SJCRH30 (cell line): Measurements from ENCODE around the gene MIEF2. TPM values are rescaled to one million over a fixed set of nuclear protein-coding genes. Genes with fewer than 3 reads are reported as not detected.
"Not testable (repeated sequence)": the region's sequence is repeated elsewhere in the genome, so short reads cannot be mapped to it uniquely, and the experiment has no call there.

Source experiments
- DNase-seq, 2 experiments: peaks; one replicate each; pipeline ENCODE4 v3.0.0-alpha.2; 2015 to 2020
- H3K27ac ChIP-seq: fragments of 250-450 bp; sonication (Bioruptor Pico); 2 replicates; pipeline ENCODE4 v1.5.1; 2020; ENCODE audit warnings: mild to moderate bottlenecking, moderate library complexity
- H3K27me3 ChIP-seq: fragments of 250-450 bp; sonication (Bioruptor Pico); 2 replicates; pipeline ENCODE4 v1.5.1; 2020; ENCODE audit warnings: mild to moderate bottlenecking, moderate library complexity
- H3K36me3 ChIP-seq: fragments of 250-450 bp; sonication (Bioruptor Pico); 2 replicates; pipeline ENCODE4 v1.5.1; 2020; ENCODE audit warnings: mild to moderate bottlenecking, moderate library complexity
- H3K4me1 ChIP-seq: fragments of 250-450 bp; sonication (Bioruptor Pico); 2 replicates; pipeline ENCODE4 v1.5.1; 2020; ENCODE audit warnings: mild to moderate bottlenecking, moderate library complexity
- H3K4me3 ChIP-seq: fragments of 250-450 bp; sonication (Bioruptor Pico); 2 replicates; pipeline ENCODE4 v1.5.1; 2020; ENCODE audit warnings: mild to moderate bottlenecking, moderate library complexity
- H3K9me3 ChIP-seq: fragments of 250-450 bp; sonication (Bioruptor Pico); replicated peaks from 2 replicates; pipeline ENCODE4 v1.5.1; 2020; ENCODE audit warnings: mild to moderate bottlenecking, moderate library complexity
- total RNA-seq: library from RNA; depleted of rRNA; stranded (reverse); fragments of >200 nt; shearing (Covaris generic); gene quantifications from 2 replicates; pipeline ENCODE4 v1.2.3, GENCODE V29; 2014

Gene MIEF2
- total RNA-seq, 1 experiment from 2014 or later = 17.5 TPM

DNA sequence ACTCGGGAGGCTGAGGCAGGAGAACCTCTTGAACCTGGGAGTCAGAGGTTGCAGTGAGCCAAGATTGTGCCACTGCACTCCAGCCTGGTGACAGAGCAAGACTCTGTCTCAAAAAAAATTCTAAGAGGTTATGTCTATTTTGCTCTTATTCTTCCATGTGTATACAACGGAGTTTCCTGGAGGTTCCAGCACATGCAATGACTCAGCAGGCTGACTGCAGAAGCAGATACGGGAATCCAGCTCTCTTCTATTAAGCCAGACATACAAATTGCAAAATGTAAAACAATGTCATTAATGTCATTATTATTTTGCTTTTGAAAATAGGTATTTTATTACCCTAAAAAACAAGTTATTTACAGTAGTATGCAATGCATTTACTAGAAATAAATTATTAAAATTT lies 18.4 kb downstream of the MIEF2 start:
- Histone ChIP-seq H3K4me3 (no peak overlapping the region), H3K9me3 (no peaks in the 10 kb centered on the region), H3K27ac (no peak overlapping the region), H3K4me1 (no peaks in the 10 kb centered on the region), H3K36me3 (peaks cover 96% of the 10 kb centered on the region), H3K27me3 (no peaks in the 10 kb centered on the region)
- no peak for DNase-seq

DNA sequence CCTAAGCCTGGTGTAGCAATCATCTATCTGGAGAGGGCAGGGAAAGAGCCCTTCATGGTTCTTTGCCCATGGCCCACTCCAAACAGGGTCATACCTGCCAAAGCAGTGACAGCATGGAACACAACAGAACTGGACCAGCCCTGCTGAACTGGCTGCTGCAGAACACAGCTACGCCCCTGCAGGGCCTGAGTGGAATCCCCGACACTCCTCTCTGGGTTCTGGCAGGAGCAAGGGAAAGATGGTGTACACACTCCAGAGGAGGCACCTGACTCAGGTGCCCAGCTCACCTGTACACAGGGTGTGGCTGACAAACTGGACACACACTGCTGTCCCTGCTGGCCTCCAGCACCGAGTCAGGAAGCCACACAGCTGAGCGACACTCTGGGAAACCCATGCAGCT lies 19.8 kb downstream of the MIEF2 start:
- DNase-seq = no peak
- no peaks in the 10 kb centered on the region for H3K27me3 ChIP-seq
- H3K4me1 ChIP-seq = no peaks in the 10 kb centered on the region
- H3K27ac ChIP-seq = no peak overlapping the region
- no peak overlapping the region for H3K4me3 ChIP-seq
- no peaks in the 10 kb centered on the region for H3K9me3 ChIP-seq
- peaks cover 98% of the 10 kb centered on the region for H3K36me3 ChIP-seq

DNA sequence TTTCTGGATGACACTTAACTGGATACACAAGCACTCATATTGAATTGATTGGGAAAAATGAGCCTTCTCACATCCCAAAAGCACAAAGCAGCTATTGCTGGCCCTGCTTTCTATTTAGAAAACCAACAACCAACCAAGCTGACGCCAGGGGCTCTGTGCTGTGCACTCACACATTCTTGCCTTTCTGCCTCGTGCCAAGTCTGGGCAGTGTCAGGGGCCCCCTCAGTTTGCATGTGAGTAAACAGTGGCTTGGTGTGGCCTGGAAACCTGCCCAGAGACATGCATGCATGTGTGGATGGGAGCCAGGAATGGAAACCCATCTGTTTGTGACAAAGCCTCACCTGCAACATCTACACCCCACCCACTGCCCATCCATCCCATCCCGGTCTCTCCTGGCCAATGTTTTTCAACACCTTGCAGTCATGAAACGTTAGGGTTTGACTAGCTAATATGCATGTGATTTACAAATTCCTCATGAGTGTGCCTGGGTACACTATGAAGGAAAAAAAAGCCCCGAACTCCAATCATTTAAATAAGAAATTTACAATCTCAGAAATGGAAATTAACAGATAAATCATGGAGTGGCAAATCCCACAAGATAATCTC lies 20.4 kb downstream of the MIEF2 start:
- no peak for DNase-seq
- Histone ChIP-seq H3K36me3 (peaks cover 100% of the 10 kb centered on the region), H3K4me3 (no peak overlapping the region), H3K27me3 (no peaks in the 10 kb centered on the region), H3K27ac (no peak overlapping the region), H3K9me3 (no peaks in the 10 kb centered on the region), H3K4me1 (no peaks in the 10 kb centered on the region)

DNA sequence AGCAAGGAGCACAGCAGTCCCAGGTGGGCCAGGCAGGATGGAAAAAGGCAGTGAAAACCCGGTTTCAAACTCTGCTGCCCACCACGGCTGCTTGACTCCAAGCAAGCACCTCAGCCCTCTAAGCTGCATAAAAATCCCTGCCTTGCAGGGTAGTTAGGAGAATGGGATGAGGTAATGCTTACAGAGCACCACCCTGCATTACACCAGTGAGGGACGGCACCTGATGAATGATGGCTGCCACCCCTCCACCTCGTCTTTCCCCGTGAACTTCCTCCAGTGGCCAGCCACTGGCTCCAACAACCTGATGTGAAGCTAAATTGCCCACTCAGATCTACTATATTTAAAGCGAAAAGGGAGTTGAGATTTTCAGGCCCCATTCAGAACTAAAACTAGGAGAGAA lies 21.3 kb downstream of the MIEF2 start:
- Histone ChIP-seq H3K27me3 (no peaks in the 10 kb centered on the region), H3K27ac (no peak overlapping the region), H3K4me1 (no peaks in the 10 kb centered on the region), H3K4me3 (no peak overlapping the region), H3K9me3 (no peaks in the 10 kb centered on the region), H3K36me3 (peaks cover 100% of the 10 kb centered on the region)
- DNase-seq = no peak

DNA sequence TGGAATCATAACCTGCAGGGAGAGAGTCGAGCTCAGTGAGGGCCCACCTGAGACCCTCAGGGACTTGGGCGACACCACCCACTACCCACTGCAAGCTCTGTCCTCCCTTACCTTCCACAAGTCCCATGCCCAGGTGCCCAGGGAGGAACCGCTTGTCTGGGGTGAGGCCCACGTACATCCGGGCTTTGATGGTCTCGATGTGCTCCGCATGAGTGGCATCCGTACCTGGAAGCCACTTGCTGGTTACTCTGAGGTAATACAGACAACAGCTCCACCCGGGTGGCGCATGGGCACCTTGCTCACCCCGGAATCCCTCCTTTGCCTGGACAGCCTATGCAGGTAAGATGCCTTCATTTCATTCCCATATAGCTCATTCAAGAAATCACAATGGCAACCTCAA lies 24.8 kb downstream of the MIEF2 start:
- no peaks in the 10 kb centered on the region for H3K9me3 ChIP-seq
- no peak overlapping the region for H3K4me3 ChIP-seq
- peaks cover 99% of the 10 kb centered on the region for H3K36me3 ChIP-seq
- no peak overlapping the region for H3K27ac ChIP-seq
- no peaks in the 10 kb centered on the region for H3K27me3 ChIP-seq
- no peaks in the 10 kb centered on the region for H3K4me1 ChIP-seq
- no peak for DNase-seq

DNA sequence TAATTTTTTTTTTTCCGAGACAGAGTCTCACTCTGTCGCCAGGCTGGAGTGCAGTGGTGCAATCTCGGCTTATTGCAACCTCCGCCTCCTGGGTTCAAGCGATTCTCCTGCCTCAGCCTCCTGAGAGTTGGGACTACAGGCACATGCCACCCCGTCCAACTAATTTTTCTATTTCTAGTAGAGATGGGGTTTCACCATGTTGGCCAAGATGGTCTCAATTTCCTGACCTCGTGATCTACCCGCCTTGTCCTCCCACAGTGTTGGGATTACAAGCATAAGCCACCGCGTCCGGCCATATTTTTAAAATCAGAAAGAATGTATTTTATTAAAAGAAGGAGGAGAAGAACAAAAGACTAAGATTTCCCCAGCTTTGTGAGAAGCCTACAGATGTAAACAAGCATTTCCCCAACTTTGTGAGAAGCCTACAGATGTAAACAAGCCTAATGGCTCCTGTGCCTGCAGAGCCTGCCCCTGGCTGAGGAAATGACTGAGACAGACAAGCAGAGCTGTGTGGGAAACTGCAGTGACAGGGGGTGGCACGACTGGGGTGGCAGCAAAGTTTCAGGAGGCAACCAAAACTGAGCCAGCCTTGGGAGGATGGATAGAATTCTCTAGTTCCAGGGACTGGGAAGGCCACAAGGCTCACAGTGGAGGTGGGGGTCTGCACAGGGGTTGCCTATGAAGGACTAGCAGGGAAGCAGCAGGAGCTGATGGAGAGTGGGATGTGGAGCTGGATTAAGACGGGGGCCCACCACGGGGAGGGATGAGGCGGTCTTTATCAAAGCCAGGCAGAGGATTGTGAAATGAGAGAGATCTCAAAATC lies 31.5 kb downstream of the MIEF2 start:
- DNase-seq = no peak
- Histone ChIP-seq H3K4me3 (no peak overlapping the region), H3K27me3 (no peaks in the 10 kb centered on the region), H3K4me1 (no peaks in the 10 kb centered on the region), H3K27ac (no peak overlapping the region), H3K36me3 (peaks cover 97% of the 10 kb centered on the region), H3K9me3 (no peaks in the 10 kb centered on the region)

DNA sequence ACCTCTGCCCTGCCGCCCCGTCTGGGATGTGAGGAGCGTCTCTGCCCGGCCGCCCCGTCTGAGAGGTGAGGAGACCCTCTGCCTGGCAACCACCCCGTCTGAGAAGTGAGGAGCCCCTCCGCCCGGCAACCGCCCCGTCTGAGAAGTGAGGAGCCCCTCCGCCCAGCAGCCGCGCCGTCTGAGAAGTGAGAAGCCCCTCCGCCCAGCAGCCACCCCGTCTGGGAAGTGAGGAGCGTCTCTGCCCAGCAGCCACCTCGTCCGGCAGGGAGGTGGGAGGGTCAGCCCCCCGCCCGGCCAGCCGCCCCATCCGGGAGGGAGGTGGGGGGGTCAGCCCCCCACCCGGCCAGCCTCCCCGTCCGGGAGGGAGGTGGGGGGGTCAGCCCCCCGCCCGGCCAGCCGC lies 37.6 kb downstream of the MIEF2 start:
- H3K36me3 ChIP-seq = peaks cover 90% of the 10 kb centered on the region
- not testable (repeated sequence) for DNase-seq, H3K27me3 ChIP-seq, H3K9me3 ChIP-seq, H3K4me3 ChIP-seq, H3K4me1 ChIP-seq, H3K27ac ChIP-seq

DNA sequence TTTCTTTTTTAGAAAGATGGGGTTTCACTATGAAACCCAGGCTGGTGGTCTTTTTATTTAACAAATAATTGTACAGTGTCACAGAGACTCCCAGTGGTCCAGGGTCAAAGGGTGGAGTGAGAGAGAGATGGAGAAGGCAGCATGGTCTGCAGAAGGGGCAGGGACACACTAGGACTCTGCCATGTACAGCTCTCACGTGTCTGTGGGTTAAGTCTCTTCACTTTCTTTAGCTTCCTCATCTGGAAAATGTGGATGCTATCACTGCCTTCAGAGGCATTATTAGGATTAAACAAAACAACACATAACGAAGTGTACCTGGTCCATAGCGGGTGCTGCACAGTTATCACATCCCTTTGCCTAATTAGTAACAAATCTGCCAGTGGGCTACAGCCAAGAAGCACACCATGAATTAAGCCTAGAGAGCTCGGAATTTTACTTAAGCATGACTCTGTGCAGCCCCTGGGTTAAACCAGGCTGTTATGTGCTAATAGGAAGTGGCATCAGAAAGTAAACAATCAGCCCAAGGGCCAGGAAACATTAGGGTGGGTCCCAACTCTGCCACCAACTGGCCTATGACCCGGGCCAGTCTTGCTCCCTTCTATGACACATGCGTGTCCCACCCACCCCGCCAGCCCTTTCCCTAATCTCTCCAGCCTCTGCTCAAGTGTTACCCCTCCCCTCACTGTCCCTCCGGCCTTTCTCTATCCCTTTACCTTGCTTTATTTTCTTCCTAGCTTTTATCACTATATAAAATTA lies 40.4 kb downstream of the MIEF2 start:
- H3K4me3 ChIP-seq = no peak overlapping the region
- no peak overlapping the region for H3K27ac ChIP-seq
- no peaks in the 10 kb centered on the region for H3K4me1 ChIP-seq
- no peak for DNase-seq
- no peaks in the 10 kb centered on the region for H3K27me3 ChIP-seq
- no peaks in the 10 kb centered on the region for H3K9me3 ChIP-seq
- peaks cover 91% of the 10 kb centered on the region for H3K36me3 ChIP-seq

DNA sequence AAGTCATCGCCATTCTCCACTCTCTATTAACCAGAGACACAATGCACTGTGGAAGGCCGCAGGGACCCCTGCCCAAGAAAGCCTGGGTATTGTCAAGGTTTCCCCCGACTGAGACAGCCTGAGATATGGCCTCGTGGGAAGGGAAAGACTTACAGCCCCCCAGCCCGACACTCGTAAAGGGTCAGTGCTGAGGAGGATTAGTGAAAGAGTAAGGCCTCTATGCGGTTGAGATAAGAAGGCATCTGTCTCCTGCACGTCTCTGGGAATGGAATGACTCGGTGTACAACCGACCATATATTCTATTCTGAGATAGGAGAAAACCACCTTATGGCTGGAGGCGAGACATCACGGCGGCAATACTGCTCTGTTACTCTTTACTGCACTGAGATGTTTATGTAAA lies 42.7 kb downstream of the MIEF2 start:
- not testable (repeated sequence) for H3K4me1 ChIP-seq, H3K9me3 ChIP-seq, H3K27me3 ChIP-seq, H3K4me3 ChIP-seq, DNase-seq, H3K27ac ChIP-seq
- H3K36me3 ChIP-seq = peaks cover 97% of the 10 kb centered on the region

DNA sequence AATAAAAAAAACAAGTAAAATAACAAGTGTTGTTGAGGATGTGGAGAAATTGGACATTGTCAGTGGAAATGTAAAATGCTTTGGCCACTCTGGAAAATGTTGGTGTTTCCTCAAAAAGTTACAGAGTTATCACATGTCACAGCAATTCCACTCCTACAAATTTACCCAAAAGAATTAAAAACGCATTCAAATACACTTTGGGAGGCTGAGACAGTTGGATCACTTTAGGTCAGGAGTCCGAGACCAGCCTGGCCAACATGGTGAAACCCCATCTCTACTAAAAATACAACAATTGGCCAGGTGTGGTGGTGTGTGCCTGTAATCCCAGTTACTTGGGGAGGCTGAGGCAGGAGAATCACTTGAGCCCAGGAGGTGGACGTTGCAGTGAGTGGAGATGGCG lies 48.7 kb downstream of the MIEF2 start:
- no peaks in the 10 kb centered on the region for H3K9me3 ChIP-seq
- peaks cover 4% of the 10 kb centered on the region; the same call in 1 of the 2 replicates for H3K4me1 ChIP-seq
- no peak for DNase-seq
- no peak overlapping the region for H3K27ac ChIP-seq
- H3K36me3 ChIP-seq = peaks cover 86% of the 10 kb centered on the region
- H3K4me3 ChIP-seq = no peak overlapping the region
- no peaks in the 10 kb centered on the region for H3K27me3 ChIP-seq

DNA sequence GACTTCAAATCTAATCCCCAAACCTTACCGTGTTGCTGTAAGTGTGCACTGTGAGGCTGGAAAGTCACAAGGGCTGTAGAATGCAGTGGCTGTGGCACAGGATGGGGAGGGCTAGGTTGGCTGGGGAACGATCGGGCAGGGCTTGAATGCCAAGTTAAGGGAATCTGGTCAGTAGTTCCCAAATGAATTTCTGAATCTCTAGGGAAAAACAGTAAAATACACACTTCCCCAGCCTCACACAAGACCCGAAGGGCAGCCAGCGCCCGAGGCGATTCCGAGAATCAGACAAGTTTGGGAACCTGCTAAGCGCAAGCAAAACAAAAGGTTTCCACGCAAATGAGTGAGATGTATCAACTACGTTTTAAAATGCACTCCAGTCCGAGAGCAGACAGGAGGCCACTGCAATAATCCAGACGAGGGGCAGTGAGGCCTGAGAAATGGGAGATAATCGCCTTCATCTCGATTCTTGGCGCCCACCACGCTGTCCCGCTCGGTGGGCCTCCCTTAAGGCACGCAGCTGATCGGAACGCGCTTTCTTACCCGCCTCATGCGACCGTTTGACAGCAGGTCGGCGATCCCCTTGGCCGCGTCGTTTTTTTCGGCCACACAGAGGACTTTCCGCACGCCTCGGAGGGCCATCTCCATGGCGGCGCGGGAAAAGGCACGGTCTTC lies 53.7 kb downstream of the MIEF2 start:
- DNase-seq = peak; percentile 36 to 64
- H3K4me1 ChIP-seq = peaks cover 8% of the 10 kb centered on the region
- peak overlapping the region; percentile 85 for H3K4me3 ChIP-seq
- peaks cover 37% of the 10 kb centered on the region for H3K36me3 ChIP-seq
- peak overlapping the region; percentile 66 for H3K27ac ChIP-seq
- no peaks in the 10 kb centered on the region for H3K9me3 ChIP-seq
- H3K27me3 ChIP-seq = no peaks in the 10 kb centered on the region

DNA sequence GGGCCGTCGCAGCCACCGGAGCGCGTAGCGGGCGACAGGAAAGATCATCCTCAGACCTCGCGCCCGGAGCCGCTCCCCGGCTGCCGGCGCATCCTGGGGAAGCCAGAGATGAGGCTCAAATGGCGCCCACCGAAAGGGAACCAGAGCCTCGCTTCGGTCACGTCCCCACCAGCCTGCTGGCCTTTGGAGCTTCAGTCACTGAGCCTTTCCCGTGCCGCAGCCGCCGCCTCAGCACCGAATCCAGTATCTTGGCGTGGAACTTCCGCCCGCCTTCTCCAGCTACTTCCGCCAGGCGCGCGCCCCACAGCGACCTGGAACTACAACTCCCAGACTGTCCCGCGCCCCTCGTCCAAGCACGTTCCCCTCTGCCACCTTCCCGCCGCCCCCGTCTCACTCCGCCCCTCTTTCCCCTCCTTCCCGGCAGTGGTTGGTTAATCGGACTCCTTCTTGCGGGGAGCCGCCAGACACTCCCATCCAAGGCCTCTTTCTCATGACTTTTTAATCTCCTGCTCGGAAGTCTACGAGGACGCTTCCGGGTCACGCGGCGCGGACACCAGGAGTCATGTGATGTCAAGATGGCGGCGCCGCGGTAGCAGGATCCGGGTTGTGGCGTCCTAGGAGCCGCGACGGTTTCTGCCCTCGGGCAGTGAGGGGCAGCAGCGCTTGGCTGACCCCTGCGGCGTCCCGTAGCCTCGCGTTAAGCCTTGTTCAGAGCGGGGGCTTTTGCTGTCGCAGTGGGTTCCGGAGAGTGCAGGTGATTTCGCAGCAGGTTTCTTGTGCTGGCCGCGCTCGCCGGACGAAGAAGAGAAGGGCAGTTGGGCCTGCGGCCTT lies 54.5 kb downstream of the MIEF2 start, which contains the start of the genes SMCR8 and TOP3A:
Gene SMCR8, plus strand, starts transcription at position 563 of the 831 bp plus-strand sequence. CDS start 497 bp downstream, outside the sequence.
Gene TOP3A, minus strand, starts transcription at position 264 of the 831 bp plus-strand sequence. Its CDS starts 216 bp downstream, at position 48.
- Histone ChIP-seq H3K36me3 (peaks cover 37% of the 10 kb centered on the region), H3K4me1 (peaks cover 8% of the 10 kb centered on the region), H3K27me3 (no peaks in the 10 kb centered on the region), H3K4me3 (peak within 1 kb of the TSS; percentile 85), H3K27ac (peak within 1 kb of the TSS; percentile 66), H3K9me3 (no peaks in the 10 kb centered on the region)
- DNase-seq = peak; percentile 100

DNA sequence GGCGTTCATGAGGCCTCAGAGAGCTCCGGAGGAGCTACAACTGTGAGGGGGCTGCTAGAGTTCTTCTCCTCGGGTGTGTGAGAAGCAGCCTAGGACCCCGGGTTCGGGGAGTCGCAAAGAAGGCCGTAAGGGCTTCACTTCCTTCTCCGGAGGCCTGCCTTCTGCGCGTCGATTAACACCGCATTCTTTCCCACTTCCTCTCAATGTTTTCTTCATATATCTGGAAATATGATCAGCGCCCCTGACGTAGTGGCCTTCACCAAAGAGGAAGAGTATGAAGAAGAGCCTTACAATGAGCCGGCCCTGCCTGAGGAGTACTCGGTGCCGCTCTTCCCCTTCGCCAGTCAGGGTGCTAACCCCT lies 55.1 kb downstream of the MIEF2 start:
- Histone ChIP-seq H3K9me3 (no peaks in the 10 kb centered on the region), H3K27me3 (no peaks in the 10 kb centered on the region), H3K4me1 (peaks cover 8% of the 10 kb centered on the region), H3K36me3 (peaks cover 31% of the 10 kb centered on the region), H3K27ac (peak overlapping the region; percentile 66), H3K4me3 (peak overlapping the region; percentile 85)
- DNase-seq = no peak

DNA sequence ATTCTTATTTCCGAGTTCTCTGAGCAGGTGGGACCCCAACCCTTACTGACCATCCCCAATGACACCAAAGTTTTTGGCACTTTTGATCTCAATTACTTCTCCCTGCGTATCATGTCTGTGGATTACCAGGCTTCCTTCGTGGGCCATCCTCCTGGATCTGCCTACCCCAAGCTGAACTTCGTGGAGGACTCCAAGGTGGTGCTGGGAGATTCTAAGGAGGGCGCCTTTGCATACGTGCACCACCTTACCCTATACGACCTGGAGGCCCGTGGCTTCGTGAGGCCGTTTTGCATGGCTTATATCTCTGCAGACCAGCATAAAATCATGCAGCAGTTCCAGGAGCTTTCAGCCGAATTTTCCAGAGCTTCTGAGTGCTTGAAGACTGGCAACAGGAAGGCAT lies 55.5 kb downstream of the MIEF2 start:
- H3K36me3 ChIP-seq = peaks cover 29% of the 10 kb centered on the region

More for the DNA sequence above, 55.5 kb downstream of the MIEF2 start:
- Histone ChIP-seq H3K4me3 (peak overlapping the region; percentile 85), H3K27me3 (no peaks in the 10 kb centered on the region), H3K9me3 (no peaks in the 10 kb centered on the region), H3K4me1 (peaks cover 8% of the 10 kb centered on the region), H3K27ac (peak overlapping the region; percentile 66; the same call in 1 of the 2 replicates)
- no peak for DNase-seq
